Endothelial cell of umbilical vein (primary cell): Measurements from ENCODE around the gene RPL18A. TPM values are rescaled to one million over a fixed set of nuclear protein-coding genes. Genes with fewer than 3 reads are reported as not detected.

ENCODE experiments used
- BruUV-seq: library from RNA; stranded (reverse); fragments of 400-500 nt; replicated peaks from 2 replicates; lab custom pipeline; 2021; lab: Mats Ljungman, UMichigan
- CTCF ChIA-PET: fragments of 300-600, 350-600 bp; sonication (Branson Sonifier 250); formaldehyde crosslinking; loops from one replicate; lab custom pipeline; 2021; ENCODE audit warnings: antibody characterized with exemption, inconsistent platforms; lab: Charles Lee
- POLR2A ChIA-PET: fragments of 300-600, 350-600 bp; sonication (Branson Sonifier 250); formaldehyde crosslinking; loops from one replicate; lab custom pipeline; 2021; ENCODE audit warnings: antibody characterized with exemption, inconsistent platforms; lab: Charles Lee
- DNase-seq: peaks from one replicate; pipeline ENCODE4 v3.0.0-alpha.2; 2011; ENCODE audit warnings: low read depth, low spot score
- FAIRE-seq: peaks from 2 replicates; lab custom pipeline; 2011; peaks lifted over from hg19 to GRCh38; lab: Jason Lieb, UNC
- H2AFZ ChIP-seq: 2 replicates; pipeline ENCODE4 v1.6.0; 2012; ENCODE audit warnings: low read depth, low read length, control low read depth, inconsistent platforms
- H3K27ac ChIP-seq: 2 replicates; pipeline ENCODE4 v1.5.1; 2011; ENCODE audit warnings: low read depth, mild to moderate bottlenecking, control low read depth, low read length, moderate library complexity; ENCODE audit not compliant: insufficient read depth
- H3K27me3 ChIP-seq, 2 experiments: 2 replicates each; pipeline versions ENCODE4 v1.6.0 to v1.6.1; 2011; ENCODE audit warnings: low read length in 2 of 2, mixed read lengths in 1 of 2; ENCODE audit not compliant: control insufficient read depth in 2 of 2, insufficient read depth in 2 of 2
- H3K36me3 ChIP-seq, 2 experiments: 2 replicates in 1 of 2; 3 replicates in 1 of 2; pipeline ENCODE4 v1.5.1; 2011; ENCODE audit warnings: low read length in 2 of 2, mild to moderate bottlenecking in 1 of 2, moderate library complexity in 1 of 2; ENCODE audit not compliant: control insufficient read depth in 2 of 2, insufficient read depth in 2 of 2; ENCODE audit errors: extremely low read depth in 1 of 2
- H3K4me1 ChIP-seq: 3 replicates; pipeline ENCODE4 v1.5.1; 2011; ENCODE audit warnings: mild to moderate bottlenecking, low read length; ENCODE audit not compliant: control insufficient read depth, insufficient read depth; ENCODE audit errors: extremely low read depth
- H3K4me2 ChIP-seq: 2 replicates; pipeline ENCODE4 v1.6.1; 2011; ENCODE audit warnings: low read length, control low read depth, mixed read lengths; ENCODE audit not compliant: insufficient read depth
- H3K4me3 ChIP-seq, 3 experiments: fragments of 200-600 bp in 1 of 3; sonication (generic), shearing (Covaris generic) in 1 of 3; replicated peaks in 1 of 3; 2 replicates each; pipeline ENCODE4 v1.5.1; 2011 to 2016; ENCODE audit warnings: control low read depth in 3 of 3, low read length in 3 of 3, mild to moderate bottlenecking in 2 of 3, inconsistent platforms in 1 of 3, low read depth in 1 of 3, moderate library complexity in 1 of 3; ENCODE audit not compliant: insufficient read depth in 1 of 3
- H3K79me2 ChIP-seq: 2 replicates; pipeline ENCODE4 v1.6.0; 2012; ENCODE audit warnings: low read length, inconsistent platforms; ENCODE audit not compliant: control insufficient read depth, insufficient read depth
- H3K9ac ChIP-seq: replicated peaks from 2 replicates; pipeline ENCODE3; 2011; ENCODE audit warnings: low read length, control low read depth; ENCODE audit not compliant: insufficient read depth; ENCODE audit errors: extremely low read depth
- H3K9me1 ChIP-seq: replicated peaks from 3 replicates; pipeline ENCODE4 v1.6.0; 2011; ENCODE audit warnings: mild to moderate bottlenecking, low read length; ENCODE audit not compliant: control insufficient read depth, insufficient read depth; ENCODE audit errors: extremely low read depth
- H3K9me3 ChIP-seq: replicated peaks from 2 replicates; pipeline ENCODE4 v1.5.1; 2012; ENCODE audit warnings: low read length, inconsistent platforms; ENCODE audit not compliant: control insufficient read depth, insufficient read depth
- H4K20me1 ChIP-seq: replicated peaks from 2 replicates; pipeline ENCODE3; 2011; ENCODE audit warnings: mild to moderate bottlenecking, low read length; ENCODE audit not compliant: control insufficient read depth, insufficient read depth; ENCODE audit errors: extremely low read depth
- CTCF ChIP-seq, 2 donors: IDR thresholded peaks; 1 replicate in 1 of 2; 2 replicates in 1 of 2; pipeline ENCODE4 v1.5.1; 2011; ENCODE audit warnings: low read length in 2 of 2, mild to moderate bottlenecking in 2 of 2, moderate library complexity in 2 of 2, control low read depth in 1 of 2, inconsistent platforms in 1 of 2, low read depth in 1 of 2; ENCODE audit not compliant: insufficient read depth in 1 of 2; ENCODE audit errors: extremely low read depth in 1 of 2
- EZH2 ChIP-seq: IDR thresholded peaks from 2 replicates; pipeline ENCODE4 v1.6.1; 2012; ENCODE audit warnings: borderline replicate concordance, low read depth, mild to moderate bottlenecking, moderate library complexity, low read length, inconsistent platforms; ENCODE audit not compliant: severe bottlenecking
- FOS ChIP-seq: IDR thresholded peaks from 2 replicates; pipeline ENCODE4 v1.6.1; 2011; ENCODE audit warnings: mild to moderate bottlenecking, low read length, moderate library complexity, borderline replicate concordance; ENCODE audit not compliant: insufficient read depth
- GATA2 ChIP-seq: IDR thresholded peaks from 2 replicates; pipeline ENCODE4 v1.7.0; 2011; ENCODE audit warnings: low read depth, mild to moderate bottlenecking, moderate library complexity, mixed read lengths, low read length; ENCODE audit not compliant: insufficient read length, insufficient read depth
- JUN ChIP-seq: IDR thresholded peaks from 2 replicates; pipeline ENCODE4 v1.6.1; 2011; ENCODE audit warnings: borderline replicate concordance, low read depth; ENCODE audit not compliant: insufficient read length, insufficient read depth
- MAX ChIP-seq: IDR thresholded peaks from 2 replicates; pipeline ENCODE4 v1.6.1; 2011; ENCODE audit not compliant: insufficient read depth, insufficient read length
- MYC ChIP-seq: IDR thresholded peaks from one replicate; pipeline ENCODE4 v1.6.1; 2011; ENCODE audit warnings: mild to moderate bottlenecking, low read depth, low read length
- POLR2A ChIP-seq: IDR thresholded peaks from 2 replicates; pipeline ENCODE4 v1.6.1; 2012; ENCODE audit warnings: low read depth, mild to moderate bottlenecking, control low read depth, low read length
- POLR2AphosphoS5 ChIP-seq: IDR thresholded peaks from 2 replicates; pipeline ENCODE4 v1.6.1; 2012; ENCODE audit warnings: low read depth, mild to moderate bottlenecking, control low read depth, low read length, moderate library complexity; ENCODE audit not compliant: insufficient read depth
- dilution Hi-C: fragments of 300-500 bp; cut with MboI; formaldehyde crosslinking; loops from one replicate; pipeline ENCODE4 v1.15.0; 2019; ENCODE audit warnings: low sequenced_read_pairs; ENCODE audit not compliant: extremely low pct_ligation_motif_present
- intact Hi-C: fragments of 100-400 bp; cut with micrococcal nuclease; formaldehyde crosslinking; loops from one replicate; pipeline ENCODE4 v1.10.0; 2022
- polyA plus RNA-seq, 4 experiments: library from polyadenylated mRNA; depleted of rRNA in 3 of 4; stranded (reverse) in 3 of 4; unstranded in 1 of 4; fragments of >200 nt; gene quantifications; 2 replicates each; pipeline versions ENCODE4 v1.2.1 to v1.2.3, GENCODE V29; 2011 to 2012; ENCODE audit warnings: missing spikeins in 1 of 4
- total RNA-seq: library from RNA; stranded (reverse); gene quantifications from 2 replicates; pipeline ENCODE4 v1.2.3, GENCODE V29; 2021

RPL18A gene
- total and polyA plus RNA-seq, 2 donors (not counting 3 experiments of a cell fraction or from before 2014, with no cell fraction given), result 1,970 to 2,869 TPM

GRCh38 chr19:17877696-17878095, 18.0 kb downstream of the RPL18A start:
- Histone ChIP-seq H3K27ac (no peak overlapping the region), H3K4me3 (no peak overlapping the region), H3K4me1 (no peaks in the 10 kb centered on the region), H3K9me3 (no peaks in the 10 kb centered on the region), H3K36me3 (no peaks in the 10 kb centered on the region), H3K79me2 (no peaks in the 10 kb centered on the region), H2AFZ (no peak overlapping the region), H3K9me1 (no peaks in the 10 kb centered on the region), H3K27me3 (peaks cover 3 to 11% of the 10 kb centered on the region in 2 experiments), H3K4me2 (no peak overlapping the region), H4K20me1 (no peaks in the 10 kb centered on the region), H3K9ac (no peak overlapping the region)
- ChIA-PET CTCF (no interaction called here), POLR2A (no interaction called here)
- DNase-seq, result no peak
- no peak for FAIRE-seq
- intact Hi-C loops, result no loop called here
- TF ChIP-seq JUN, result no peak
- no peak for TF ChIP-seq POLR2A
- no peak for TF ChIP-seq FOS
- TF ChIP-seq EZH2, result no peak
- BruUV-seq, result no TSS peak
- dilution Hi-C loops, result no loop called here

- H3K9me1 ChIP-seq, result no peaks in the 10 kb centered on the region
- POLR2A ChIA-PET, result no interaction called here
- CTCF ChIA-PET, result interaction anchor here (1.5 kb wide), 1 partner anchor 10 kb away, joined by 3 read pairs; no protein-coding TSS in a partner anchor
- dilution Hi-C loops, result no loop called here
- no peaks in the 10 kb centered on the region for H3K9me3 ChIP-seq
- no TSS peak for BruUV-seq
- TF ChIP-seq JUN (no peak), EZH2 (no peak), POLR2AphosphoS5 (no peak), GATA2 (no peak), MYC (no peak), MAX (no peak), CTCF (IDR thresholded peaks at IDR 0.05; ENCODE audit: extremely low read depth in 1 of 2, insufficient read depth in 1 of 2, low read depth in 1 of 2, low read length in 2 of 2) (no peak), POLR2A (no peak)
- no peaks in the 10 kb centered on the region for H4K20me1 ChIP-seq
- DNase-seq, result no peak
- H3K27ac ChIP-seq, result no peak overlapping the region
- H3K9ac ChIP-seq, result no peak overlapping the region
- no peak overlapping the region for H2AFZ ChIP-seq
- intact Hi-C loops, result no loop called here
- no peaks in the 10 kb centered on the region for H3K79me2 ChIP-seq
- no peak overlapping the region for H3K4me2 ChIP-seq
- no peaks in the 10 kb centered on the region for H3K36me3 ChIP-seq
- no peaks in the 10 kb centered on the region for H3K27me3 ChIP-seq
- no peaks in the 10 kb centered on the region for H3K4me1 ChIP-seq
- H3K4me3 ChIP-seq, result no peak overlapping the region
- no peak for FAIRE-seq
These were observed 19.8 kb downstream of the RPL18A start for GRCh38 chr19:17879466-17879865.
